ENCODE data around the gene NLRC5. TPM values are rescaled to one million over a fixed set of nuclear protein-coding genes. Genes with fewer than 3 reads are reported as not detected.

Gene NLRC5
- total RNA-seq, 4 donors from 2014 or later = 32.4 to 57.9 (median 37.1) TPM

- H3K4me3 ChIP-seq = no peak overlapping the region
- no peak for DNase-seq (ENCODE audit: low spot score in 2 of 2)
- no peaks in the 10 kb centered on the region for H3K27me3 ChIP-seq
- H3K9me3 ChIP-seq = no peaks in the 10 kb centered on the region
- TF ChIP-seq POLR2A (IDR thresholded peaks at IDR 0.05) (no peak), CTCF (IDR thresholded peaks at IDR 0.05) (no peak), EP300 (IDR thresholded peaks at IDR 0.05) (no peak)
- WGBS, 2 donors = 85 to 90% methylated on average over 6 of the region's 6 CpGs
- H3K36me3 ChIP-seq = peaks cover 12 to 99% (median 53%) of the 10 kb centered on the region in 3 donors
- H3K27ac ChIP-seq = peak overlapping the region in 1 of 4 donors; percentile 46
- H3K4me1 ChIP-seq = peaks cover 0 to 64% (median 3%) of the 10 kb centered on the region in 4 donors
Observed at GRCh38 chr16:56943761-56944375, 45.5 kb upstream of the NLRC5 start.

DNA sequence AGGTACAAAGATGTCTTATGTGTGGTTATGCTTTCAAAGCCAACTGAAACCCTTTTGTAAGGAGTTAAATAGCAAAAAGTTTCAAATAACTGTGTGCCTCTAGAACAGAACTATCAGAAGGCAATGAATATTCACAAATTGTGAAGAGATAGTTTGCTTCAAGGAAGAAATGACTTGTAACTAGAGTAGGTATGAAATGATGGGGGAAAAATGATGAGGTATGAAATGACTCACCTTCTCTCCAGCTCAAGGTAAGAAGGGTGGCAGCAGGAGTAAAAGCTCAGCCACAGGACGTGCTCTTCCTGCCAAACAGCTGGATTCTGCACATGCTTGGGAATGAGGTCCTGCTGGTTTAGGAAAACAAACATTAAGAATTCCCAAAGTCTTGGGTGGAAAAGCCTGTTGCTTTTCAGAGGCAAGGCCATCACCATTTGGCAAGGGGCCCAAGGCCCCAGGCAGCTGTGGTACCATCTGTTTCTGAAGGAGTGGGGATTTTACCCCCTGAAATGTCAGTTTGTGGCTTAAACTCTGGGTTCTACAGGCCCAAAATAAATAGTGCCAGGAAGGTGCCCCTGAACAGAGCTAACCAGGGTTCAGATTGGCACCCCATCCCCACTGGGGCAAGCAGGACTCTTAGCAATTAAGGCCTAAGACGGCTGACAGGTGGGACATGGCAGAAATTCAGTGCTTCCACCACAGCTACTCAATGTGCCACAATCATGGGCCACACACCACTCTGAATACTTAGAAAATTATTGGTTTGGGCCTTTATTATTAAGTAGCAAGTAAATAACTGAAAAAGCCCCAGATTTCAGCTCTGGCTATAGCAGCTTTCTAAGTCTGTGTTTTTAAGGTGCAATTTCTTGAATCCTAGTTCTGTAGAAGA is 44.2 kb upstream of the NLRC5 start:
- peak overlapping the region in 2 of 4 donors; percentile 18 to 46 for H3K27ac ChIP-seq
- WGBS, 2 donors = 54% methylated on average over 2 of the region's 2 CpGs
- H3K4me3 ChIP-seq = no peak overlapping the region
- no peak for DNase-seq (ENCODE audit: low spot score in 2 of 2)
- no peaks in the 10 kb centered on the region for H3K9me3 ChIP-seq
- TF ChIP-seq EP300 (IDR thresholded peaks at IDR 0.05) = no peak
- TF ChIP-seq POLR2A (IDR thresholded peaks at IDR 0.05) = no peak
- no peak for TF ChIP-seq CTCF (IDR thresholded peaks at IDR 0.05)
- peaks cover 0 to 52% (median 0%) of the 10 kb centered on the region in 4 donors for H3K4me1 ChIP-seq
- no peaks in the 10 kb centered on the region for H3K27me3 ChIP-seq
- H3K36me3 ChIP-seq = peaks cover 7 to 94% (median 43%) of the 10 kb centered on the region in 3 donors

GRCh38 chr16:56945847-56946527 is 43.4 kb upstream of the NLRC5 start:
- no peak overlapping the region for H3K4me3 ChIP-seq
- H3K36me3 ChIP-seq = peaks cover 7 to 86% (median 35%) of the 10 kb centered on the region in 3 donors
- H3K27ac ChIP-seq = peak overlapping the region in 1 of 4 donors; percentile 23
- H3K4me1 ChIP-seq = peaks cover 0 to 45% (median 2%) of the 10 kb centered on the region in 4 donors
- no peak for DNase-seq (ENCODE audit: low spot score in 2 of 2)
- no peaks in the 10 kb centered on the region for H3K27me3 ChIP-seq
- no peaks in the 10 kb centered on the region for H3K9me3 ChIP-seq
- WGBS, 2 donors = 60 to 61% methylated on average over 12 of the region's 12 CpGs
- TF ChIP-seq POLR2A (IDR thresholded peaks at IDR 0.05) (no peak), CTCF (IDR thresholded peaks at IDR 0.05) (no peak), EP300 (IDR thresholded peaks at IDR 0.05) (peak in 1 of 2 donors; percentile 17)

DNA sequence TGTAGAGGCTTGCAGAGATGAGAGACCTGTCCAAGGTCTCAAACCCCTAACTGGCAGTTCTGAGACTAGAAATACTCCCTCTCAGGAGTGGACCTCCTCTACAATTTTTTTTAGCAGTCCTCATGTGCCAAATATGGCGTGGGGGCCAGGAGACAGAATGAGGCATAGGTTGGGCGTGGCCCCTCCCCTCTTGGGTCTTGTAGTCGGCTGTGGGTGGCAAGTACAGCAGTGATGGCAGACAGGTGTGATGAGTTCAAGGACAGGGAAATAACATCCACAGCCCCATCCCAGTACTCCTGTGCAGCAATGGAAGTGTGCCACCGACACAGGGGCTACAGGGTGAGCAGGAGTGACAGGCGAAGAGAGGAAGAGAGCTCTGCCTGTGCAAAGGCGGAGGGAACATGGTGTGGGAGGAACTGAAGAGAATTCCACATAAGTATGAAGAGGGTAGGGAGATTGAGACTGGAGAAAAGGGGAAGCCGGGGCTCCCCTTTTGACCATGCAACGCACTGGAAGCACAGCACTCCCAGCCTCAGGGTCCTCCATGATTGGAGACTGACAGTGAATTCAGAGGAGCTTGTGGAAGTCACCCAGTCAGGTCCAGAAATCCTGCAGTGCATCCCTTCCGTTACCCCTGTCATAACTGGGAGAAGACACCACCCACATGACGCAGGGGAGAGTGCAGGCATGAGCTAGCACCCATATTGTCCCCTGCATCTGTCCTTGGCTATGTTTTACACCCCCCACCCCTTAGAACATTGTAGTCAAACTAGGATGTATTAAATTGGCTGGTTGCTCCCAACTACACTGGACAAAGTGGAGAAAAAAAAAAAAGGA is 42.4 kb upstream of the NLRC5 start:
- Histone ChIP-seq H3K36me3 (peaks cover 7 to 76% (median 29%) of the 10 kb centered on the region in 3 donors), H3K4me1 (peaks cover 0 to 39% (median 4%) of the 10 kb centered on the region in 4 donors), H3K9me3 (no peaks in the 10 kb centered on the region), H3K27me3 (no peaks in the 10 kb centered on the region), H3K4me3 (no peak overlapping the region), H3K27ac (peak overlapping the region in 1 of 4 donors; percentile 23)
- DNase-seq (ENCODE audit: low spot score in 2 of 2) = no peak
- 80 to 83% methylated on average over 10 of the region's 10 CpGs for WGBS, 2 donors
- TF ChIP-seq CTCF (IDR thresholded peaks at IDR 0.05) = no peak
- TF ChIP-seq EP300 (IDR thresholded peaks at IDR 0.05) = no peak
- TF ChIP-seq POLR2A (IDR thresholded peaks at IDR 0.05) = no peak

Data from tibial nerve (tissue), 4 donors.